SK-N-SH (cell line): ENCODE data around the gene MED26. TPM values are rescaled to one million over a fixed set of nuclear protein-coding genes. Genes with fewer than 3 reads are reported as not detected.

Experiments
- CTCF ChIA-PET: fragments of 300-600, 350-600 bp; formaldehyde crosslinking; extraction: SDS; loops from one replicate; lab custom pipeline; 2021; lab: Yijun Ruan, JAX
- POLR2A ChIA-PET: fragments of 350-600 bp; sonication (Branson Sonifier 250); formaldehyde crosslinking; extraction: SDS; loops from one replicate; lab custom pipeline; 2020; ENCODE audit warnings: antibody characterized with exemption, inconsistent platforms; lab: Yijun Ruan, JAX
- DNase-seq: peaks from one replicate; pipeline ENCODE4 v3.0.0; 2012
- H2AFZ ChIP-seq: fragments of 200-600 bp; sonication (generic); 2 replicates; pipeline ENCODE4 v1.8.1; 2016; ENCODE audit warnings: antibody characterized with exemption, mild to moderate bottlenecking, low read depth
- H3F3A ChIP-seq: fragments of 200-600 bp; sonication (generic); replicated peaks from 2 replicates; pipeline ENCODE3; 2016; ENCODE audit warnings: antibody characterized with exemption, mild to moderate bottlenecking; ENCODE audit not compliant: insufficient read depth
- H3K27ac ChIP-seq, 2 experiments: fragments of 200-500 bp in 1 of 2; fragments of 200-600 bp in 1 of 2; sonication (Bioruptor generic) in 1 of 2; sonication (generic), shearing (Covaris generic) in 1 of 2; 2 replicates each; pipeline versions ENCODE4 v1.5.1 to v1.6.1; 2014 to 2016; ENCODE audit warnings: low read depth in 2 of 2, inconsistent platforms in 1 of 2, low read length in 1 of 2, mild to moderate bottlenecking in 1 of 2, mixed read lengths in 1 of 2
- H3K27me3 ChIP-seq: fragments of 200-600 bp; sonication (generic), shearing (Covaris generic); 2 replicates; pipeline ENCODE4 v1.6.1; 2016; ENCODE audit warnings: mixed run types; ENCODE audit not compliant: insufficient read depth
- H3K36me3 ChIP-seq, 2 experiments: fragments of 200-500 bp in 1 of 2; fragments of 200-600 bp in 1 of 2; sonication (Bioruptor generic) in 1 of 2; sonication (generic) in 1 of 2; replicated peaks in 1 of 2; 2 replicates each; pipeline versions ENCODE3 to v1.5.1; 2014 to 2016; ENCODE audit warnings: low read length in 1 of 2, mild to moderate bottlenecking in 1 of 2; ENCODE audit not compliant: insufficient read depth in 2 of 2, control insufficient read depth in 1 of 2
- H3K4me1 ChIP-seq, 2 experiments: fragments of 200-500 bp in 1 of 2; fragments of 200-600 bp in 1 of 2; sonication (Bioruptor generic) in 1 of 2; sonication (generic), shearing (Covaris generic) in 1 of 2; 2 replicates each; pipeline versions ENCODE4 v1.5.1 to v1.6.1; 2014 to 2016; ENCODE audit warnings: low read depth in 1 of 2, low read length in 1 of 2, mixed run types in 1 of 2; ENCODE audit not compliant: insufficient read depth in 2 of 2, control insufficient read depth in 1 of 2
- H3K4me2 ChIP-seq: fragments of 200-600 bp; sonication (generic), shearing (Covaris generic); 2 replicates; pipeline ENCODE4 v1.6.1; 2017; ENCODE audit warnings: mixed run types
- H3K4me3 ChIP-seq, 2 experiments: fragments of 200-500 bp in 1 of 2; fragments of 200-600 bp in 1 of 2; sonication (Bioruptor generic) in 1 of 2; sonication (generic), shearing (Covaris generic) in 1 of 2; 2 replicates each; pipeline versions ENCODE4 v1.5.1 to v1.8.1; 2014 to 2016; ENCODE audit warnings: low read depth in 2 of 2, inconsistent platforms in 1 of 2, low read length in 1 of 2, mild to moderate bottlenecking in 1 of 2, mixed read lengths in 1 of 2, moderate library complexity in 1 of 2
- H3K79me2 ChIP-seq: fragments of 200-600 bp; sonication (generic); 2 replicates; pipeline ENCODE4 v1.8.1; 2017; ENCODE audit warnings: mild to moderate bottlenecking; ENCODE audit not compliant: insufficient read depth
- H3K9ac ChIP-seq: fragments of 200-600 bp; sonication (generic); 2 replicates; pipeline ENCODE4 v1.6.1; 2017; ENCODE audit warnings: mixed run types
- H3K9me2 ChIP-seq: fragments of 200-600 bp; sonication (generic); 2 replicates; pipeline ENCODE4 v1.6.1; 2017; ENCODE audit warnings: mixed run types
- H3K9me3 ChIP-seq: fragments of 200-600 bp; sonication (generic); 2 replicates; pipeline ENCODE4 v1.6.1; 2017; ENCODE audit warnings: mixed run types, mild to moderate bottlenecking, moderate library complexity
- H4K20me1 ChIP-seq: fragments of 200-600 bp; sonication (generic); 2 replicates; pipeline ENCODE4 v1.6.1; 2017; ENCODE audit warnings: mild to moderate bottlenecking, mixed run types; ENCODE audit not compliant: insufficient read depth
- ELF1 ChIP-seq: IDR thresholded peaks from 2 replicates; pipeline ENCODE4 v1.4.0; 2012
- FOSL2 ChIP-seq: IDR thresholded peaks from 2 replicates; pipeline ENCODE4 v1.4.0; 2012; ENCODE audit warnings: low read depth, mild to moderate bottlenecking, moderate library complexity, borderline replicate concordance
- FOXJ3 ChIP-seq: sonication (generic); formaldehyde crosslinking; IDR thresholded peaks from 2 replicates; pipeline ENCODE4 v1.5.1; 2020; ENCODE audit warnings: mild to moderate bottlenecking, missing genetic modification reagents
- NFIC ChIP-seq: IDR thresholded peaks from 2 replicates; pipeline ENCODE4 v1.4.0; 2012; ENCODE audit warnings: borderline replicate concordance
- NRF1 ChIP-seq: IDR thresholded peaks from 2 replicates; pipeline ENCODE4 v1.6.1; 2012; ENCODE audit warnings: low read depth, mild to moderate bottlenecking, low read length
- POLR2AphosphoS5 ChIP-seq: IDR thresholded peaks from 2 replicates; pipeline ENCODE4 v1.6.1; 2012; ENCODE audit warnings: low read depth, low read length
- REST ChIP-seq: IDR thresholded peaks from 2 replicates; pipeline ENCODE4 v1.6.1; 2012; ENCODE audit warnings: mild to moderate bottlenecking, low read depth, low read length, moderate library complexity
- TCF12 ChIP-seq: IDR thresholded peaks from 2 replicates; pipeline ENCODE4 v1.4.0; 2012
- whole genome bisulfite sequencing: methylation state at CpG from one replicate; pipeline ENCODE4 v1.1.6; 2017; ENCODE audit warnings: low lambda C conversion rate; 5-methylcytosine and 5-hydroxymethylcytosine counted together
- polyA plus RNA-seq, 3 experiments: library from polyadenylated mRNA; depleted of rRNA; stranded (reverse); fragments of >200 nt; gene quantifications; 2 replicates each; pipeline ENCODE4 v1.2.3, GENCODE V29; 2012
- TF ChIP-seq, protein P1 (sequence below): fragments of 200-600 bp; sonication (generic); IDR thresholded peaks from 2 replicates; pipeline ENCODE4 v1.6.1; 2017; ENCODE audit warnings: antibody characterized with exemption, mild to moderate bottlenecking, moderate library complexity
- TF ChIP-seq, protein P2 (sequence below): fragments of 150-350 bp; IDR thresholded peaks from 2 replicates; pipeline ENCODE4 v1.6.1; 2017; ENCODE audit warnings: antibody characterized with exemption, low read length, low read depth, borderline replicate concordance
- TF ChIP-seq, protein P3 (sequence below): IDR thresholded peaks from 2 replicates; pipeline ENCODE4; 2012

MED26 gene
- polyA plus RNA-seq, 1 of the 3 experiments (the other 2 are of a cell fraction), result 3.5 TPM

- TF ChIP-seq, protein P1, sequence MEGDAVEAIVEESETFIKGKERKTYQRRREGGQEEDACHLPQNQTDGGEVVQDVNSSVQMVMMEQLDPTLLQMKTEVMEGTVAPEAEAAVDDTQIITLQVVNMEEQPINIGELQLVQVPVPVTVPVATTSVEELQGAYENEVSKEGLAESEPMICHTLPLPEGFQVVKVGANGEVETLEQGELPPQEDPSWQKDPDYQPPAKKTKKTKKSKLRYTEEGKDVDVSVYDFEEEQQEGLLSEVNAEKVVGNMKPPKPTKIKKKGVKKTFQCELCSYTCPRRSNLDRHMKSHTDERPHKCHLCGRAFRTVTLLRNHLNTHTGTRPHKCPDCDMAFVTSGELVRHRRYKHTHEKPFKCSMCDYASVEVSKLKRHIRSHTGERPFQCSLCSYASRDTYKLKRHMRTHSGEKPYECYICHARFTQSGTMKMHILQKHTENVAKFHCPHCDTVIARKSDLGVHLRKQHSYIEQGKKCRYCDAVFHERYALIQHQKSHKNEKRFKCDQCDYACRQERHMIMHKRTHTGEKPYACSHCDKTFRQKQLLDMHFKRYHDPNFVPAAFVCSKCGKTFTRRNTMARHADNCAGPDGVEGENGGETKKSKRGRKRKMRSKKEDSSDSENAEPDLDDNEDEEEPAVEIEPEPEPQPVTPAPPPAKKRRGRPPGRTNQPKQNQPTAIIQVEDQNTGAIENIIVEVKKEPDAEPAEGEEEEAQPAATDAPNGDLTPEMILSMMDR, result no peak
- TF ChIP-seq ELF1 (no peak), POLR2AphosphoS5 (no peak)
These were observed 48.6 kb downstream of the MED26 start (continued) for GRCh38 chr19:16579381-16579780.

DNA sequence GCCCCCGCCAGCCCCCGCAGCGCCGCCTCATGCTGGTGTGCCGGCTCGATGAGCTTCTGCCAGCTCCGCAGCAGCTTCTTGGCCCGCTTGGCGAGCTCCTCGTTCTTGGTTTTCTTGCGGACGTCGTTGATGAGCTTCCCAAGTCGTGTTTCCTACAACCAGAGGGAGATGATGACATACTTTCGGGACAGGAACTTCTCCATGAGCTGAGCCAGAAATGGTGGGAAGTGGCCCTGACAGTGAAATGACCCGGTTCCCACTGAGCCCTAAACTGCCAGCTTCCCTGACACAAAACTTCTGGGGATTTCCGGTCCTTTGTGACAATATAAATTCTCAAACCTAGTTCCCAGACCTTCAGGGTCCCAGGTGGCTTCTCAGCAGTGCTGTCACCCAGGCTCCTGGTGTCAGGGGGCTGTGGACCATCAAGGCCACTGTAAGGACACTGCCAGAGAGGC is 50.4 kb downstream of the MED26 start:
- peaks cover 17 to 48% of the 10 kb centered on the region in 2 experiments for H3K36me3 ChIP-seq
- no peaks in the 10 kb centered on the region for H3F3A ChIP-seq
- H3K4me3 ChIP-seq, result no peak overlapping the region
- H3K9me3 ChIP-seq, result no peaks in the 10 kb centered on the region
- no peaks in the 10 kb centered on the region for H3K27me3 ChIP-seq
- no peak overlapping the region for H3K9ac ChIP-seq
- 87% methylated on average over 16 of the region's 17 CpGs for WGBS
- no peak overlapping the region for H2AFZ ChIP-seq
- ChIA-PET CTCF (interaction anchor here (1.2 kb wide), 1 partner anchor 10 kb away, joined by 6 read pairs; no protein-coding TSS in a partner anchor), POLR2A (no interaction called here)
- no peak overlapping the region for H3K4me2 ChIP-seq
- peaks cover 86% of the 10 kb centered on the region for H4K20me1 ChIP-seq
- no peaks in the 10 kb centered on the region for H3K9me2 ChIP-seq
- no peak overlapping the region for H3K27ac ChIP-seq
- TF ChIP-seq TCF12, result no peak
- no peak for TF ChIP-seq REST
- TF ChIP-seq FOSL2, result no peak
- TF ChIP-seq, protein P2, sequence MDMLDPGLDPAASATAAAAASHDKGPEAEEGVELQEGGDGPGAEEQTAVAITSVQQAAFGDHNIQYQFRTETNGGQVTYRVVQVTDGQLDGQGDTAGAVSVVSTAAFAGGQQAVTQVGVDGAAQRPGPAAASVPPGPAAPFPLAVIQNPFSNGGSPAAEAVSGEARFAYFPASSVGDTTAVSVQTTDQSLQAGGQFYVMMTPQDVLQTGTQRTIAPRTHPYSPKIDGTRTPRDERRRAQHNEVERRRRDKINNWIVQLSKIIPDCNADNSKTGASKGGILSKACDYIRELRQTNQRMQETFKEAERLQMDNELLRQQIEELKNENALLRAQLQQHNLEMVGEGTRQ, result no peak
- no peak for TF ChIP-seq NFIC
- TF ChIP-seq NRF1, result no peak
- TF ChIP-seq FOXJ3 (CRISPR knock-in tag), result no peak
- TF ChIP-seq, protein P3, sequence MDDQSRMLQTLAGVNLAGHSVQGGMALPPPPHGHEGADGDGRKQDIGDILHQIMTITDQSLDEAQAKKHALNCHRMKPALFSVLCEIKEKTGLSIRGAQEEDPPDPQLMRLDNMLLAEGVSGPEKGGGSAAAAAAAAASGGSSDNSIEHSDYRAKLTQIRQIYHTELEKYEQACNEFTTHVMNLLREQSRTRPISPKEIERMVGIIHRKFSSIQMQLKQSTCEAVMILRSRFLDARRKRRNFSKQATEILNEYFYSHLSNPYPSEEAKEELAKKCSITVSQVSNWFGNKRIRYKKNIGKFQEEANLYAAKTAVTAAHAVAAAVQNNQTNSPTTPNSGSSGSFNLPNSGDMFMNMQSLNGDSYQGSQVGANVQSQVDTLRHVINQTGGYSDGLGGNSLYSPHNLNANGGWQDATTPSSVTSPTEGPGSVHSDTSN, result no peak
- DNase-seq, result no peak
- H3K4me1 ChIP-seq, result peaks cover 10 to 40% of the 10 kb centered on the region in 2 experiments; a peak in 3 of 4 replicates
- peaks cover 98% of the 10 kb centered on the region for H3K79me2 ChIP-seq
